ENCODE results near the gene WBP1. TPM values are rescaled to one million over a fixed set of nuclear protein-coding genes. Genes with fewer than 3 reads are reported as not detected.

Gene WBP1
- total RNA-seq, 1 experiment from 2014 or later = 64.4 TPM

DNA sequence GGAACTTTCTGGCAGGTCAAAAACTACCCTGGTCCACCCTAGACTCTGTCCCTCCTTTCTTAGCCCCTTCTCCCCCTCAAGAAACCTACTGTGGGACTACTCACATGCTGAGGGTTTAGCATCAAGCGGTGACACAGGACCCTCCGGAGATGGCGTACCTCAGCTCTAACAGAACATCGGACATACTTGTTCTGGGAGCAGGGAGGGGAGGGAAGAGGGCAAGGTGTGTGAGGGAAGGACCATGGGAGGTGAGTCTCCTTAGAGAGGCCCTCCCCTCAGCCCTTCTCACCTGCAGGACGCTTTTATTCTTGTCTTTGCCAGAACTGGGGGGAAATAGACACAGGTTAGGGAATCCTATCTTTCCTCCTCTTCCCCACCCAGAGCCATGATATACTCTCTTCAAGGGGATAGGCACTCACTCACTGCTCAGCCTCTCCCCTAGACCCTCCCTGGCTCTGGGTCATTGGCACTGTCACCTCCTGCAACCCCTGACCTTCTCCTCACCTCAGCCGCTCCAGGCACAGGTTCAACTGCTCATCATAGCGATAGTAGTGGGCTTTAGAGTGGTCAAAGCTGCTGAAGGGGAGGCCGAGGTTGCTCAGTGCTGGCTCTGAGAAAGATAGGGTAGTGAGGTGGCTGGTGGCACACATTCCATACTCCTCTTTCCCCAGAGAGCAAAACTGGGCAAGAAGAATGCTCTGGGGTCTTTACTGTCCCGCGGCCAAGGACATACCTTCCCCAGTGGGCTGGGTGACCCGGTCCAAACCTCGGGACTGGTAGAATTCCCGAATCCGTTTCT is 47.4 kb downstream of the WBP1 start:
- H3K9me2 ChIP-seq (replicated peaks; ENCODE audit: low read length) = no peaks in the 10 kb centered on the region
- intact Hi-C loops (cut with micrococcal nuclease) = loop anchor here (2.0 kb wide), 1 partner anchor 51 kb away; the partner anchor contains the start of gene INO80B
- CTCF ChIA-PET = no interaction called here
- TF ChIP-seq EZH2phosphoT487 (IDR thresholded peaks at IDR 0.05; ENCODE audit: borderline replicate concordance, low read length) = no peak
- no peak for DNase-seq
- no peaks in the 10 kb centered on the region for H3K9me3 ChIP-seq (ENCODE audit: low read length)
- POLR2A ChIA-PET (ENCODE audit: unreplicated experiment) = no interaction called here
- no peak for ATAC-seq
- H3K27me3 ChIP-seq (ENCODE audit: low read length) = no peaks in the 10 kb centered on the region
- H3K9ac ChIP-seq (ENCODE audit: low read length) = no peak overlapping the region
- no peak overlapping the region for H3K27ac ChIP-seq (ENCODE audit: low read length)
- H3K36me3 ChIP-seq (ENCODE audit: low read depth, low read length) = peaks cover 7% of the 10 kb centered on the region
- H3K4me1 ChIP-seq (ENCODE audit: insufficient read depth, low read length) = peaks cover 18% of the 10 kb centered on the region
- no TSS peak for BruUV-seq (replicated peaks)
- H2AFZ ChIP-seq (ENCODE audit: low read length) = no peak overlapping the region
- peak overlapping the region; percentile 93 for H3K4me2 ChIP-seq (ENCODE audit: low read length)
- no peaks in the 10 kb centered on the region for H3F3A ChIP-seq (ENCODE audit: low read length, unreplicated experiment)
- peak overlapping the region; percentile 95 for H3K4me3 ChIP-seq (ENCODE audit: low read length)
- no peaks in the 10 kb centered on the region for H4K20me1 ChIP-seq (ENCODE audit: low read length)
- peaks cover 22% of the 10 kb centered on the region for H3K79me2 ChIP-seq (ENCODE audit: low read length)

DNA sequence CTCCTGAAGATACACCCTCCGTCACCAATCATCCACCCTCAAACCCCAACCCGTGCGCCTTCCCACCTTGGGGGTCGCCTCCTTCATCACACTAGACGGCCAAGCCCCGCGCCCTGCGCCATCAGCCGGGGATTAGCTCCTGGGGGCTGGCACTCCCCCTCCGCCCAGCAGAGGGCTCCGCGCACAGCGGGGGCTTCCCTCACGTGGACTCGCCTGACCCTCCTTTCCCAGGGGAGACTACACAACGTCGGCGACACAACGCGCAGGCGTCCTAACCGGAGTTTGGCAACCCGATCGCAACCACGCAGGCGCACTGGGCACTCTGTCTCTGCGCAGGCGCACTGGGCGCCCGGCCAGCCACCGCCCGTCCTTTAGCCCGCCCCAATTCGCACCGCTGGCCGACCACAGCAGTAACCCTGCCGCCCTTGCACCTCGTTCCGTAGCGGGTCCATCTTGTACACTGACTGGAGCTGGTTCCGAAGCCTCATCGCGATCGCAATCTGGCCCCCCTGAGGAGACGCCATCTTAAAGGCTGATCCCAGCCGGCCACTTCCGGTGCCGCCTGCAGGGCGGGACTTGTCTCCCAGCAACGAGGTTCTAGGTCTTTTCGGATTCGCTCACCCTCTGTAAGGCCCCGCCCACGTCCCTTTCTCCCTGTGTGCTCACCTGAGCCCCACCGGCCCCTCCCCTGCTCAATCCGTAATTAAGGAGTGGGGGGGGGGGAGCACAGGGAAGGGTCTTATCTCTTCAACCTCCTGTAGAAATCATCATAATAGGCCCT is 49.1 kb downstream of the WBP1 start, which contains the start of gene PCGF1:
PCGF1 (minus strand) TSS at position 551 of the 781 bp plus-strand sequence; CDS start at position 524, 27 bp downstream.
- H3K4me2 ChIP-seq (ENCODE audit: low read length) = peak within 1 kb of the TSS; percentile 93
- ATAC-seq = peak; percentile 93
- ChIA-PET POLR2A (ENCODE audit: unreplicated experiment) (interaction anchor here (0.5 kb wide), 1 partner anchor 1122 kb away, joined by 7 read pairs; the partner anchor contains the start of gene ALMS1), CTCF (no interaction called here)
- H3K9me2 ChIP-seq (replicated peaks; ENCODE audit: low read length) = no peaks in the 10 kb centered on the region
- peaks cover 18% of the 10 kb centered on the region for H3K4me1 ChIP-seq (ENCODE audit: insufficient read depth, low read length)
- TF ChIP-seq EZH2 (IDR thresholded peaks at IDR 0.05; ENCODE audit: low read length, unreplicated experiment) = no peak
- TF ChIP-seq, protein P1, sequence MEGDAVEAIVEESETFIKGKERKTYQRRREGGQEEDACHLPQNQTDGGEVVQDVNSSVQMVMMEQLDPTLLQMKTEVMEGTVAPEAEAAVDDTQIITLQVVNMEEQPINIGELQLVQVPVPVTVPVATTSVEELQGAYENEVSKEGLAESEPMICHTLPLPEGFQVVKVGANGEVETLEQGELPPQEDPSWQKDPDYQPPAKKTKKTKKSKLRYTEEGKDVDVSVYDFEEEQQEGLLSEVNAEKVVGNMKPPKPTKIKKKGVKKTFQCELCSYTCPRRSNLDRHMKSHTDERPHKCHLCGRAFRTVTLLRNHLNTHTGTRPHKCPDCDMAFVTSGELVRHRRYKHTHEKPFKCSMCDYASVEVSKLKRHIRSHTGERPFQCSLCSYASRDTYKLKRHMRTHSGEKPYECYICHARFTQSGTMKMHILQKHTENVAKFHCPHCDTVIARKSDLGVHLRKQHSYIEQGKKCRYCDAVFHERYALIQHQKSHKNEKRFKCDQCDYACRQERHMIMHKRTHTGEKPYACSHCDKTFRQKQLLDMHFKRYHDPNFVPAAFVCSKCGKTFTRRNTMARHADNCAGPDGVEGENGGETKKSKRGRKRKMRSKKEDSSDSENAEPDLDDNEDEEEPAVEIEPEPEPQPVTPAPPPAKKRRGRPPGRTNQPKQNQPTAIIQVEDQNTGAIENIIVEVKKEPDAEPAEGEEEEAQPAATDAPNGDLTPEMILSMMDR (conservative IDR thresholded peaks at IDR 0.05; ENCODE audit: low read depth, low read length) = 0 out of 2 replicates have a peak, but pooled peaks have one; percentile 17
- H3K79me2 ChIP-seq (ENCODE audit: low read length) = peaks cover 22% of the 10 kb centered on the region
- no TSS peak for BruUV-seq (replicated peaks)
- H4K20me1 ChIP-seq (ENCODE audit: low read length) = no peaks in the 10 kb centered on the region
- H3K27ac ChIP-seq (ENCODE audit: low read length) = peak within 1 kb of the TSS; percentile 94
- no peaks in the 10 kb centered on the region for H3K27me3 ChIP-seq (ENCODE audit: low read length)
- peak; percentile 99 for DNase-seq
- peak within 1 kb of the TSS; percentile 99 for H3K9ac ChIP-seq (ENCODE audit: low read length)
- H3K36me3 ChIP-seq (ENCODE audit: low read depth, low read length) = peaks cover 7% of the 10 kb centered on the region
- H3K9me3 ChIP-seq (ENCODE audit: low read length) = no peaks in the 10 kb centered on the region
- no peaks in the 10 kb centered on the region for H3F3A ChIP-seq (ENCODE audit: low read length, unreplicated experiment)
- peak within 1 kb of the TSS; percentile 95 for H3K4me3 ChIP-seq (ENCODE audit: low read length)
- intact Hi-C loops (cut with micrococcal nuclease) = loop anchor here (1.0 to 2.0 kb wide), 3 partner anchors 22 to 53 kb away; partner anchors contain the start of genes AUP1, HTRA2, INO80B and TTC31
- H2AFZ ChIP-seq (ENCODE audit: low read length) = peak within 1 kb of the TSS; percentile 84

DNA sequence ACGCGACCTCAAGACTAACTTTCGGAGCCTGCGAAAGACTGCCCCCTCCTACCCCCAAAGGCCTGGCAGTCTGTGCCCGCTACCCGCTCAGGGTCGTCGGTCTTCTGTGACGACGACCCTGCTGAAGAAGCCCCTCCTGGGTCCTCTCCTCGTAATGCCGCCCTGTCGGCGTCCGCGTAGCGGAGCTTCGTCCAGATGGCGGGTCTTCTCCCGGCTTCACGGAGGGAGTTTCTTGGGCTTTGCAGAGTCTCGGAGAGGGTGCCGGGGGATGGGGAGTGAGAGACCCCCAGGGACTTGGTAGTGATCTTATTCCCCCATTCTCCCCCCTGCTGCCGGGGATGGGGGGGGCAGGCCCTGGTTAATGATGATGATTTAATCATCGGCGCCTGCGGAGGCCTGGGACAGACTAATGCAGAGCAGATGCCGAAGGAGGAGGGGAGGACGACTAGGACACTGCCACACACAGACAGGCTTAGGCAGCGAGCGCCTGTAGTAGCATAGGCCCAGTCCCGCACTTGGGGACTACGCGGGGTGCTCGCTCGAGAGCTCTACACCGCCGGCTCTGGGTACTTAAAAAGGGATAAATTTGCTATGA is 49.8 kb downstream of the WBP1 start:
- H3K4me3 ChIP-seq (ENCODE audit: low read length) = peak overlapping the region; percentile 95
- ChIA-PET CTCF (no interaction called here), POLR2A (ENCODE audit: unreplicated experiment) (no interaction called here)
- intact Hi-C loops (cut with micrococcal nuclease) = loop anchor here (1.0 to 2.0 kb wide), 3 partner anchors 21 to 53 kb away; partner anchors contain the start of genes AUP1, HTRA2, INO80B and TTC31
- no peaks in the 10 kb centered on the region for H3K9me3 ChIP-seq (ENCODE audit: low read length)
- peak overlapping the region; percentile 99 for H3K9ac ChIP-seq (ENCODE audit: low read length)
- peak; percentile 39 for DNase-seq
- H3K36me3 ChIP-seq (ENCODE audit: low read depth, low read length) = peaks cover 7% of the 10 kb centered on the region
- ATAC-seq = peak; percentile 62
- peaks cover 22% of the 10 kb centered on the region for H3K79me2 ChIP-seq (ENCODE audit: low read length)
- TSS peak; percentile 89 for BruUV-seq (replicated peaks)
- no peaks in the 10 kb centered on the region for H3K27me3 ChIP-seq (ENCODE audit: low read length)
- peaks cover 18% of the 10 kb centered on the region for H3K4me1 ChIP-seq (ENCODE audit: insufficient read depth, low read length)
- H3K4me2 ChIP-seq (ENCODE audit: low read length) = peak overlapping the region; percentile 93
- peak overlapping the region; percentile 84 for H2AFZ ChIP-seq (ENCODE audit: low read length)
- no peaks in the 10 kb centered on the region for H4K20me1 ChIP-seq (ENCODE audit: low read length)
- H3K9me2 ChIP-seq (replicated peaks; ENCODE audit: low read length) = no peaks in the 10 kb centered on the region
- no peaks in the 10 kb centered on the region for H3F3A ChIP-seq (ENCODE audit: low read length, unreplicated experiment)
- peak overlapping the region; percentile 94; the same call in 1 of the 2 replicates for H3K27ac ChIP-seq (ENCODE audit: low read length)
- TF ChIP-seq, protein P1 (conservative IDR thresholded peaks at IDR 0.05; ENCODE audit: low read depth, low read length) = no peak
- TF ChIP-seq EZH2 (IDR thresholded peaks at IDR 0.05; ENCODE audit: low read length, unreplicated experiment) (no peak), EZH2phosphoT487 (IDR thresholded peaks at IDR 0.05; ENCODE audit: borderline replicate concordance, low read length) (no peak)

Measured in PC-3 (cell line).